Measurements from ENCODE around the gene TMIGD3.

TMIGD3 gene

GRCh38 chr1:111475701-111476100 lies 27.7 kb downstream of the TMIGD3 start:
- DNase-seq (ENCODE audit: low read depth in 1 of 2, low spot score in 1 of 2) = no peak

- DNase-seq (ENCODE audit: low read depth in 1 of 2, low spot score in 1 of 2) = no peak
Observed at GRCh38 chr1:111474521-111474920, 28.9 kb downstream of the TMIGD3 start.

GRCh38 chr1:111474106-111474505 lies 29.3 kb downstream of the TMIGD3 start:
- no peak for DNase-seq (ENCODE audit: low read depth in 1 of 2, low spot score in 1 of 2)

GRCh38 chr1:111471538-111471937 lies 31.9 kb downstream of the TMIGD3 start:
- DNase-seq (ENCODE audit: low read depth in 1 of 2, low spot score in 1 of 2) = no peak

GRCh38 chr1:111471012-111471411 lies 32.4 kb downstream of the TMIGD3 start:
- peak; percentile 30 to 31 for DNase-seq (ENCODE audit: low read depth in 1 of 2, low spot score in 1 of 2)

- DNase-seq (ENCODE audit: low read depth in 1 of 2, low spot score in 1 of 2) = no peak
Observed at GRCh38 chr1:111470596-111470995, 32.8 kb downstream of the TMIGD3 start.

GRCh38 chr1:111469539-111469938 lies 33.9 kb downstream of the TMIGD3 start:
- no peak for DNase-seq (ENCODE audit: low read depth in 1 of 2, low spot score in 1 of 2)

GRCh38 chr1:111468717-111469100 lies 34.7 kb downstream of the TMIGD3 start:
- no peak for DNase-seq (ENCODE audit: low read depth in 1 of 2, low spot score in 1 of 2)

- no peak for DNase-seq (ENCODE audit: low read depth in 1 of 2, low spot score in 1 of 2)
Observed at GRCh38 chr1:111467865-111468716, 35.3 kb downstream of the TMIGD3 start.

GRCh38 chr1:111466480-111466879 lies 37.0 kb downstream of the TMIGD3 start:
- no peak for DNase-seq (ENCODE audit: low read depth in 1 of 2, low spot score in 1 of 2)

- no peak for DNase-seq (ENCODE audit: low read depth in 1 of 2, low spot score in 1 of 2)
Observed at GRCh38 chr1:111465754-111466153, 37.7 kb downstream of the TMIGD3 start.

GRCh38 chr1:111463029-111463683 lies 40.3 kb downstream of the TMIGD3 start:
- DNase-seq (ENCODE audit: low read depth in 1 of 2, low spot score in 1 of 2) = no peak

GRCh38 chr1:111462370-111463028 lies 40.9 kb downstream of the TMIGD3 start:
- DNase-seq (ENCODE audit: low read depth in 1 of 2, low spot score in 1 of 2) = no peak

GRCh38 chr1:111461765-111462164 lies 41.7 kb downstream of the TMIGD3 start:
- DNase-seq (ENCODE audit: low read depth in 1 of 2, low spot score in 1 of 2) = no peak

GRCh38 chr1:111455642-111456031 lies 47.8 kb downstream of the TMIGD3 start:
- no peak for DNase-seq (ENCODE audit: low read depth in 1 of 2, low spot score in 1 of 2)

GRCh38 chr1:111454859-111455641 lies 48.4 kb downstream of the TMIGD3 start:
- DNase-seq (ENCODE audit: low read depth in 1 of 2, low spot score in 1 of 2) = no peak

GRCh38 chr1:111453706-111454105 lies 49.7 kb downstream of the TMIGD3 start:
- no peak for DNase-seq (ENCODE audit: low read depth in 1 of 2, low spot score in 1 of 2)

GRCh38 chr1:111452581-111452980 lies 50.9 kb downstream of the TMIGD3 start:
- no peak for DNase-seq (ENCODE audit: low read depth in 1 of 2, low spot score in 1 of 2)

- DNase-seq (ENCODE audit: low read depth in 1 of 2, low spot score in 1 of 2) = no peak
Observed at GRCh38 chr1:111450185-111450584, 53.2 kb downstream of the TMIGD3 start.

GRCh38 chr1:111449703-111450017 lies 53.8 kb downstream of the TMIGD3 start:
- DNase-seq (ENCODE audit: low read depth in 1 of 2, low spot score in 1 of 2) = no peak

GRCh38 chr1:111448918-111449702 lies 54.3 kb downstream of the TMIGD3 start, which contains the start of the genes ATP5PB and WDR77:
TSS of gene ATP5PB (plus strand) at chr1:111449464. CDS start at chr1:111449542, 78 bp downstream.
TSS of gene WDR77 (minus strand) at chr1:111449256. CDS start at chr1:111449169, 87 bp downstream.
- DNase-seq (ENCODE audit: low read depth in 1 of 2, low spot score in 1 of 2) = peak; percentile 70 to 83

Measured in activated T-helper 1 cell treated with anti-CD3 and anti-CD28 coated beads, Interleukin-2, amount 50 U/mL, for 16 hours (primary cell).